GM12878 (cell line): ENCODE results near the gene FOXN4. TPM values are rescaled to one million over a fixed set of nuclear protein-coding genes. Genes with fewer than 3 reads are reported as not detected.

ENCODE experiments used
- ATAC-seq: fragments of 200-7000 bp; cut with Tn5 transposase; 3 replicates; pipeline ENCODE4 v1.9.1; 2020; ENCODE audit warnings: mild to moderate bottlenecking, moderate library complexity
- BruUV-seq: library from RNA; stranded (reverse); fragments of 400-500 nt; replicated peaks from 2 replicates; lab custom pipeline; 2021; lab: Mats Ljungman, UMichigan
- CTCF ChIA-PET: fragments of 300-600 bp; sonication (Branson Sonifier 250); formaldehyde crosslinking; extraction: SDS; loops from one replicate; lab custom pipeline; 2021; ENCODE audit warnings: inconsistent platforms; lab: Yijun Ruan, JAX
- POLR2A ChIA-PET: fragments of 350-600 bp; formaldehyde crosslinking; extraction: SDS; loops from one replicate; lab custom pipeline; 2021; ENCODE audit warnings: inconsistent platforms; lab: Charles Lee
- RAD21 ChIA-PET: fragments of 300-600 bp; sonication (Branson Sonifier 250); formaldehyde crosslinking; loops from one replicate; lab custom pipeline; 2023; ENCODE audit warnings: antibody characterized with exemption; ENCODE audit not compliant: unreplicated experiment; lab: Charles Lee
- SMC1A ChIA-PET: fragments of 300-600 bp; sonication (Branson Sonifier 250); formaldehyde crosslinking; loops from one replicate; lab custom pipeline; 2023; ENCODE audit not compliant: unreplicated experiment, uncharacterized antibody; lab: Charles Lee
- DNase-seq: peaks from one replicate; pipeline ENCODE4 v3.0.0-alpha.2; 2011; ENCODE audit warnings: low read depth, low spot score
- FAIRE-seq: peaks from 3 replicates; lab custom pipeline; 2011; peaks lifted over from hg19 to GRCh38; lab: Jason Lieb, UNC
- H2AFZ ChIP-seq: 2 replicates; pipeline ENCODE4 v1.6.0; 2011; ENCODE audit warnings: low read depth, low read length, control low read depth; ENCODE audit not compliant: control insufficient read depth
- H3K27ac ChIP-seq: 2 replicates; pipeline ENCODE4 v1.5.1; 2011; ENCODE audit warnings: control low read depth; ENCODE audit not compliant: control insufficient read depth, insufficient read depth
- H3K27me3 ChIP-seq, 2 experiments: replicated peaks in 1 of 2; 2 replicates each; pipeline versions ENCODE4 v1.6.0 to v1.6.1; 2011; ENCODE audit warnings: low read length in 1 of 2; ENCODE audit not compliant: control insufficient read depth in 2 of 2, insufficient read depth in 2 of 2
- H3K36me3 ChIP-seq, 2 experiments: 2 replicates each; pipeline ENCODE4 v1.5.1; 2011; ENCODE audit warnings: low read length in 1 of 2; ENCODE audit not compliant: control insufficient read depth in 2 of 2, insufficient read depth in 2 of 2
- H3K4me1 ChIP-seq: 2 replicates; pipeline ENCODE4 v1.6.1; 2011; ENCODE audit warnings: mild to moderate bottlenecking, low read length, moderate library complexity, mixed read lengths; ENCODE audit not compliant: control insufficient read depth, insufficient read depth
- H3K4me2 ChIP-seq: 2 replicates; pipeline ENCODE4 v1.6.0; 2011; ENCODE audit warnings: control low read depth; ENCODE audit not compliant: control insufficient read depth, insufficient read depth
- H3K4me3 ChIP-seq: fragments of 200-600 bp; sonication (generic); 2 replicates; pipeline ENCODE4 v1.5.1; 2016
- H3K79me2 ChIP-seq: 2 replicates; pipeline ENCODE4 v1.6.0; 2011; ENCODE audit warnings: low read length; ENCODE audit not compliant: control insufficient read depth, insufficient read depth
- H3K9ac ChIP-seq: 2 replicates; pipeline ENCODE4 v1.8.0; 2011; ENCODE audit warnings: low read length, control low read depth, mixed read lengths; ENCODE audit not compliant: control insufficient read depth, insufficient read depth
- H3K9me3 ChIP-seq: replicated peaks from 3 replicates; pipeline ENCODE4 v1.5.1; 2011; ENCODE audit warnings: mild to moderate bottlenecking, low read length; ENCODE audit not compliant: control insufficient read depth, insufficient read depth
- H4K20me1 ChIP-seq: 2 replicates; pipeline ENCODE4 v1.6.0; 2011; ENCODE audit not compliant: control insufficient read depth, insufficient read depth
- CBFB ChIP-seq: IDR thresholded peaks from 2 replicates; pipeline ENCODE4 v1.6.1; 2016; ENCODE audit warnings: antibody characterized with exemption, low read depth
- CREM ChIP-seq: IDR thresholded peaks from 2 replicates; pipeline ENCODE4 v1.6.1; 2014; ENCODE audit warnings: antibody characterized with exemption, low read depth
- EP300 ChIP-seq, 2 experiments: fragments of 150-350 bp in 1 of 2; IDR thresholded peaks; 2 replicates each; pipeline ENCODE4 v1.6.1; 2011 to 2012; ENCODE audit warnings: low read depth in 2 of 2, low read length in 2 of 2, borderline replicate concordance in 1 of 2, improper control_type of control experiment in 1 of 2, inconsistent platforms in 1 of 2; ENCODE audit not compliant: control insufficient read depth in 1 of 2
- KAT2A ChIP-seq: conservative IDR thresholded peaks from 2 replicates; pipeline ENCODE4 v1.6.1; 2011; ENCODE audit warnings: low read depth, low read length; ENCODE audit not compliant: control insufficient read depth
- MEF2A ChIP-seq: IDR thresholded peaks from 2 replicates; pipeline ENCODE4 v1.6.1; 2011; ENCODE audit warnings: low read depth, mild to moderate bottlenecking, low read length, moderate library complexity; ENCODE audit not compliant: insufficient read depth
- PAX8 ChIP-seq: fragments of 450-650 bp; IDR thresholded peaks from 2 replicates; pipeline ENCODE4 v1.6.1; 2017; ENCODE audit warnings: mild to moderate bottlenecking, moderate library complexity
- PKNOX1 ChIP-seq: fragments of 450-650 bp; IDR thresholded peaks from 2 replicates; pipeline ENCODE4 v1.6.1; 2016; ENCODE audit warnings: mild to moderate bottlenecking
- POLR2A ChIP-seq: IDR thresholded peaks from 2 replicates; pipeline ENCODE4 v1.6.1; 2011; ENCODE audit warnings: low read depth, mild to moderate bottlenecking, low read length
- REST ChIP-seq: IDR thresholded peaks from 2 replicates; pipeline ENCODE4 v1.6.1; 2012; ENCODE audit warnings: mild to moderate bottlenecking, low read depth, low read length
- SPI1 ChIP-seq: IDR thresholded peaks from 2 replicates; pipeline ENCODE4 v1.6.1; 2011; ENCODE audit warnings: low read depth, mild to moderate bottlenecking, low read length, moderate library complexity, borderline replicate concordance; ENCODE audit not compliant: insufficient read depth
- SUPT20H ChIP-seq: IDR thresholded peaks from 2 replicates; pipeline ENCODE4 v1.6.1; 2011; ENCODE audit warnings: low read depth, mild to moderate bottlenecking, low read length, moderate library complexity, borderline replicate concordance; ENCODE audit not compliant: control insufficient read depth
- TBL1XR1 ChIP-seq: IDR thresholded peaks from 2 replicates; pipeline ENCODE4 v1.6.1; 2012; ENCODE audit warnings: low read depth, low read length, improper control_type of control experiment
- TCF12 ChIP-seq: IDR thresholded peaks from 2 replicates; pipeline ENCODE4 v1.6.1; 2011; ENCODE audit warnings: low read depth, mild to moderate bottlenecking, low read length
- WGBS: methylation state at CpG from one replicate; pipeline ENCODE4 v1.1.6; 2016; ENCODE audit warnings: low lambda C conversion rate; ENCODE audit not compliant: insufficient replicate concordance, insufficient coverage; ENCODE audit errors: missing lambda C conversion rate; 5-methylcytosine and 5-hydroxymethylcytosine counted together
- in situ Hi-C: fragments of 300-500 bp; cut with MboI; formaldehyde crosslinking; loops from 9 replicates; pipeline ENCODE4 v1.14.3; 2018; ENCODE audit warnings: mixed read lengths
- intact Hi-C: fragments of 100-400 bp; cut with micrococcal nuclease; formaldehyde crosslinking; loops from one replicate; pipeline ENCODE4 v1.14.2; 2022; ENCODE audit not compliant: unreplicated experiment
- polyA plus RNA-seq, 11 experiments: library from polyadenylated mRNA; depleted of rRNA in 4 of 11; unstranded in 6 of 11; stranded (reverse) in 5 of 11; fragments of >200 nt; fragmentation: Nextera tagmentation in 4 of 11; fragmentation: Illumina TruSeq in 1 of 11; extraction: Ambion mirVana in 4 of 11; extraction: Trizol in 1 of 11; gene quantifications; 1 replicate in 1 of 11; 2 replicates in 10 of 11; pipeline versions ENCODE4 v1.2.1 to v1.2.3, GENCODE V29; 2011 to 2016; ENCODE audit warnings: inconsistent platforms in 2 of 11, missing spikeins in 2 of 11, low read depth in 1 of 11
- total RNA-seq, 4 experiments: library from RNA; depleted of rRNA in 3 of 4; stranded (reverse); fragments of >200 nt in 3 of 4; fragmentation: Illumina TruSeq in 1 of 4; extraction: Trizol in 1 of 4; gene quantifications; 2 replicates each; pipeline versions ENCODE4 v1.2.1 to v1.2.3, GENCODE V29; 2013 to 2021
- TF ChIP-seq, protein P1 (sequence below): IDR thresholded peaks from 2 replicates; pipeline ENCODE4 v1.6.1; 2012; ENCODE audit warnings: low read depth, low read length, improper control_type of control experiment

Gene FOXN4
- total and polyA plus RNA-seq, 10 of the 15 experiments (the other 5 are each of a cell fraction or from before 2014, with no cell fraction given) = not detected

DNA sequence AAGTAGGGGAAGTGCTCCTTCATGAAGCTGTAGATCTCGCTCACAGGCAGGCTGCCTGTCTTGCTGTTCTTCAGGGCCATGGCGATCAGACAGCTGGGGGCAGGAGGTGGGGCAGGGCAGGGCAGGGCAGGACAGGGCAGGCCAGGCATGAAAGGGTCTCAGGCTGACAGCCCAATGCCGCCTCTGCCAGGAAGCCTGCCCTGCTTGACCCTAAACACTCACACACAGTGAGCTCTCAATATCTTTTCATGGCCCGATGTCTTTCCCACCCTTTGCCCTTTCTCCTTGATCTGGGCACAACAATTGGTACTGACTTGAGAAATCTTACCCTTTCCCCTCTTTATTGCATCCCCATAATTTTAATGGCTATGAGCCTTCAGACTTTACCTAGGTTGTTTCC, 22.4 kb downstream of the FOXN4 start:
- intact Hi-C loops = no loop called here
- Histone ChIP-seq H3K36me3 (no peaks in the 10 kb centered on the region), H3K9ac (no peak overlapping the region), H3K4me2 (no peak overlapping the region)
- BruUV-seq = no TSS peak
- no peak for TF ChIP-seq CREM
- TF ChIP-seq, protein P1, sequence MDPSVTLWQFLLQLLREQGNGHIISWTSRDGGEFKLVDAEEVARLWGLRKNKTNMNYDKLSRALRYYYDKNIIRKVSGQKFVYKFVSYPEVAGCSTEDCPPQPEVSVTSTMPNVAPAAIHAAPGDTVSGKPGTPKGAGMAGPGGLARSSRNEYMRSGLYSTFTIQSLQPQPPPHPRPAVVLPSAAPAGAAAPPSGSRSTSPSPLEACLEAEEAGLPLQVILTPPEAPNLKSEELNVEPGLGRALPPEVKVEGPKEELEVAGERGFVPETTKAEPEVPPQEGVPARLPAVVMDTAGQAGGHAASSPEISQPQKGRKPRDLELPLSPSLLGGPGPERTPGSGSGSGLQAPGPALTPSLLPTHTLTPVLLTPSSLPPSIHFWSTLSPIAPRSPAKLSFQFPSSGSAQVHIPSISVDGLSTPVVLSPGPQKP = no peak
- TF ChIP-seq MEF2A = no peak
- no peak for TF ChIP-seq SUPT20H
- TF ChIP-seq, all 136 proteins: peak for 0
- WGBS = 18% methylated on average over 4 of the region's 4 CpGs
- no peak for ATAC-seq
- ChIA-PET SMC1A (no interaction called here), RAD21 (no interaction called here), CTCF (no interaction called here), POLR2A (no interaction called here)
- DNase-seq = no peak
- peaks cover 0 to 1% of the 10 kb centered on the region in 2 experiments; a peak in 1 of 4 replicates for H3K27me3 ChIP-seq
- no peaks in the 10 kb centered on the region for H3K79me2 ChIP-seq
- no peak overlapping the region for H3K27ac ChIP-seq
- FAIRE-seq = no peak
- no peaks in the 10 kb centered on the region for H3K9me3 ChIP-seq
- in situ Hi-C loops = no loop called here
- H4K20me1 ChIP-seq = no peaks in the 10 kb centered on the region
- H3K4me3 ChIP-seq = no peak overlapping the region
- H2AFZ ChIP-seq = no peak overlapping the region
- no peaks in the 10 kb centered on the region for H3K4me1 ChIP-seq

GRCh38 chr12:109286252-109286651, 22.8 kb downstream of the FOXN4 start:
- Histone ChIP-seq H3K27me3 (peaks cover 0 to 1% of the 10 kb centered on the region in 2 experiments; a peak in 1 of 4 replicates), H3K36me3 (no peaks in the 10 kb centered on the region), H3K4me3 (no peak overlapping the region), H3K9me3 (no peaks in the 10 kb centered on the region), H4K20me1 (no peaks in the 10 kb centered on the region), H3K4me2 (no peak overlapping the region), H3K4me1 (no peaks in the 10 kb centered on the region), H3K27ac (no peak overlapping the region), H3K9ac (no peak overlapping the region), H3K79me2 (no peaks in the 10 kb centered on the region), H2AFZ (no peak overlapping the region)
- ChIA-PET RAD21 (no interaction called here), SMC1A (no interaction called here), CTCF (no interaction called here), POLR2A (no interaction called here)
- in situ Hi-C loops (no loop called here), intact Hi-C loops (no loop called here)
- BruUV-seq = no TSS peak
- FAIRE-seq = no peak
- DNase-seq = no peak
- ATAC-seq = no peak
- TF ChIP-seq TBL1XR1 (no peak), REST (no peak), TCF12 (no peak), PKNOX1 (no peak), CBFB (no peak), SPI1 (no peak), PAX8 (no peak), KAT2A (no peak), EP300 (IDR thresholded peaks at IDR 0.05; ENCODE audit: borderline replicate concordance in 1 of 2, control insufficient read depth in 1 of 2, low read depth in 2 of 2, low read length in 2 of 2) (no peak), POLR2A (no peak)
